Left kidney (tissue), 1 donor: ENCODE measurements around the gene DNPEP. TPM values are rescaled to one million over a fixed set of nuclear protein-coding genes. Genes with fewer than 3 reads are reported as not detected.

Source experiments
- polyA plus RNA-seq: library from polyadenylated mRNA; unstranded; fragments of 120-200 nt; gene quantifications from one replicate; pipeline ENCODE4 v1.2.1, GENCODE V29; 2013; ENCODE audit not compliant: insufficient read length

Gene DNPEP
- polyA plus RNA-seq, 1 donor, result 60.2 TPM

Other genes starting within 250 kb of the DNPEP start
- gene NHEJ1, start 227.1 kb downstream of the DNPEP start, polyA plus RNA-seq, result 22.2 TPM
- gene SLC23A3, start 217.9 kb downstream of the DNPEP start, polyA plus RNA-seq, result 22.3 TPM
- 64.0 TPM for gene CNPPD1, start 211.0 kb downstream of the DNPEP start, polyA plus RNA-seq
- gene RETREG2, start 209.6 kb downstream of the DNPEP start, polyA plus RNA-seq, result 105 TPM
- 39.5 TPM for gene ZFAND2B, start 181.1 kb downstream of the DNPEP start, polyA plus RNA-seq
- 42.6 TPM for gene ABCB6, start 169.0 kb downstream of the DNPEP start, polyA plus RNA-seq
- 49.5 TPM for gene ATG9A, start 158.3 kb downstream of the DNPEP start, polyA plus RNA-seq
- 73.1 TPM for gene ANKZF1, start 158.1 kb downstream of the DNPEP start, polyA plus RNA-seq
- 28.7 TPM for gene GLB1L, start 142.5 kb downstream of the DNPEP start, polyA plus RNA-seq
- 34.9 TPM for gene STK16, start 142.4 kb downstream of the DNPEP start, polyA plus RNA-seq
- gene TUBA4B, start 134.7 kb downstream of the DNPEP start, polyA plus RNA-seq, result 0.75 TPM
- 25.2 TPM for gene TUBA4A, start 134.0 kb downstream of the DNPEP start, polyA plus RNA-seq
- 62.9 TPM for gene DNAJB2, start 108.5 kb downstream of the DNPEP start, polyA plus RNA-seq
- gene PTPRN, start 78.5 kb downstream of the DNPEP start, polyA plus RNA-seq, result 0.27 TPM
- gene RESP18, start 55.2 kb downstream of the DNPEP start, polyA plus RNA-seq, result not detected
- gene DES, start 30.5 kb upstream of the DNPEP start, polyA plus RNA-seq, result 5.9 TPM
- 10.8 TPM for gene SPEG, start 46.9 kb upstream of the DNPEP start, polyA plus RNA-seq
- gene GMPPA, start 111.0 kb upstream of the DNPEP start, polyA plus RNA-seq, result 41.7 TPM
- gene ASIC4, start 126.6 kb upstream of the DNPEP start, polyA plus RNA-seq, result 0.20 TPM
- 20.3 TPM for gene CHPF, start 155.9 kb upstream of the DNPEP start, polyA plus RNA-seq
- 2.5 TPM for gene TMEM198, start 156.1 kb upstream of the DNPEP start, polyA plus RNA-seq
- 136 TPM for gene OBSL1, start 183.6 kb upstream of the DNPEP start, polyA plus RNA-seq
- 2.0 TPM for gene INHA, start 184.4 kb upstream of the DNPEP start, polyA plus RNA-seq
- 31.2 TPM for gene STK11IP, start 209.9 kb upstream of the DNPEP start, polyA plus RNA-seq
- gene SLC4A3, start 239.7 kb upstream of the DNPEP start, polyA plus RNA-seq, result 7.9 TPM